VCaP (cell line): Measurements from ENCODE around the gene OR2T4.

Experiments used
- H3K27ac ChIP-seq: fragments of 450-650 bp; 2 replicates; pipeline ENCODE4 v1.5.1; 2017
- CTCF ChIP-seq: fragments of 450-650 bp; conservative IDR thresholded peaks from 2 replicates; pipeline ENCODE4 v1.5.1; 2017; ENCODE audit warnings: mild to moderate bottlenecking, moderate library complexity

OR2T4 gene

GRCh38 chr1:248361121-248361715 lies at the start of gene OR2T4:
Gene OR2T4 (plus strand): TSS chr1:248361665. CDS start chr1:248361665, 0 bp downstream.
- no peak for TF ChIP-seq CTCF
- no peak within 1 kb of the TSS for H3K27ac ChIP-seq

GRCh38 chr1:248316796-248317195 lies 44.7 kb upstream of the OR2T4 start:
- H3K27ac ChIP-seq, result no peak overlapping the region

GRCh38 chr1:248324468-248324867 lies 37.0 kb upstream of the OR2T4 start, which contains the start of gene OR2M7:
Gene OR2M7 (minus strand): TSS chr1:248324568. CDS start chr1:248324568, 0 bp downstream.
- TF ChIP-seq CTCF, result no peak
- H3K27ac ChIP-seq, result no peak within 1 kb of the TSS

More at GRCh38 chr1:248316796-248317195, 44.7 kb upstream of the OR2T4 start:
- no peak for TF ChIP-seq CTCF

GRCh38 chr1:248343451-248343850 lies 18.0 kb upstream of the OR2T4 start:
- no peak for TF ChIP-seq CTCF
- no peak overlapping the region for H3K27ac ChIP-seq

GRCh38 chr1:248348475-248348874 lies 13.0 kb upstream of the OR2T4 start, which contains the start of gene OR14C36:
Gene OR14C36 (plus strand): TSS chr1:248348775. CDS start chr1:248348775, 0 bp downstream.
- no peak for TF ChIP-seq CTCF
- no peak within 1 kb of the TSS for H3K27ac ChIP-seq

- no peak for TF ChIP-seq CTCF
These were observed 2.0 kb upstream of the OR2T4 start for GRCh38 chr1:248359415-248359814.

GRCh38 chr1:248366609-248367008 lies 5.1 kb downstream of the OR2T4 start:
- no peak for TF ChIP-seq CTCF
- no peak overlapping the region for H3K27ac ChIP-seq

More at GRCh38 chr1:248359415-248359814, 2.0 kb upstream of the OR2T4 start:
- no peak overlapping the region for H3K27ac ChIP-seq
